ENCODE results near the gene SMYD4.
"Not testable (repeated sequence)": the region's sequence is repeated elsewhere in the genome, so short reads cannot be mapped to it uniquely, and the experiment has no call there.

SMYD4 gene

DNA sequence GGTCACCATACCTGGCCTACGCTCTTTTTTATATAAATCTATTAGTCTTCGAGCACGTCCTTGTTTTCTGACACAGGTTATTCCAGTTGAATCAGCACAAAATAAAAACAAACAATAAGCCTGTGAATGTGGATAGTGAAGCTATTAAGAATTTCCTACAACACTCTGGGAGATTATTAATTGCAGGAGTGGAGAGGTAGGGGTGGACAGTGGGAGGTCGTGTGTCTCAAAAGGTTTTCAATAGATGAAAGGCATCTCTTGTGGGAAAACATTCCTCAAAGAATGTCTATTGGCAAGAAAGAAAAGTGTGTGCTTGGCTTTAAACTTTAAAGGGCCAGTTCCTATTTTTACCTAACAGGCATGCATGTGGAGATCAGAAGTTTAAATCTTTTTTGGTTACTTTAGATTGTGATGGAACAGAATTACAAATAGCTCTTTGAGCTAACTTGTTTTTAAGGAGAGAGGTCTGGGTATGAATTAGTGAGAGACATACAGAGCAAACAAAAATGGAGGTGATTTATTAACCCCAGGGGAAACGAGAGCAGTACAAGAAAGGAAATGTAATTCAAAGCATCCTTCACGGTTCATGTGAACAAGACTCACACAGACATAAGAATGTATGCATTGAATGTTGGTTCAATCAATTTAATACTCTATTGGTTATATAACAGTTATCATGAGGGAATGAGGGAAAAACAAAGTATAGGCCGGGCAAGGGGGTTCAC lies 9.0 kb downstream of the SMYD4 start:
- no peak for DNase-seq

DNA sequence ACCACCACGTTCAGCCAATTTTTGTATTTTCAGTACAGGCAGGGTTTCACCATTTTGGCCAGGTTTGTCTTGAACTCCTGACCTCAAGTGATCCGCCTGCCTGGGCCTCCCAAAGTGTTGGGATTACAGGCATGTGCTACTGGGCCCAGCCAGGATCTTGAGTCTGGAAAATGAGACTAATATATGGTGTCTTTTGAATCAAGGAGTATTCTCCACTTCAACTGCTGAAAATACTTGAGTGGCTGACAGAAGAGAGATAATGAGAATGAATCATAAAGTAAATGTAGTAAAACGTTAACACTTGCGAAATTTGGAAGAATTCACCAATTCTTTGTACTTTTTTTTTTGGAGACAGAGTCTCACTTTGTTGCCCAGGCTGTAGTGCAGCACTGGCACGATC lies 16.6 kb downstream of the SMYD4 start:
- DNase-seq: no peak

- DNase-seq: no peak
Observed at GRCh38 chr17:1810450-1811103, 19.1 kb downstream of the SMYD4 start.

DNA sequence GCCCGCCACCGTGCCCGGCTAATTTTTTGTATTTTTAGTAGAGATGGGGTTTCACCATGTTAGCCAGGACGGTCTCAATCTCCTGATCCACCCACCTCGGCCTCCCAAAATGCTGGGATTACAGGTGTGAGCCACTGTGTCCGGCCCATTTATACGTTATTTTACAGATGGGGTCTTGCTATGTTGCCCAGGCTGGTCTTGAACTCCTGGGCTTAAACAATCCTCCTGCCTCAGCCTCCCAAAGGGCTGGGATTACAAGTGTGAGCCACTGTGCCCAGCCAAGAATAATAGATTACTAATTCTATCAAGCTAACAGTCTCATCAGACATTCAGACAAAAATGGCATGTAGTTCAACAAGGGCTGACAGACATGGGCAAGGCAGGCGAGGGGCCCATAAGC lies 19.9 kb downstream of the SMYD4 start:
- DNase-seq: not testable (repeated sequence)

DNA sequence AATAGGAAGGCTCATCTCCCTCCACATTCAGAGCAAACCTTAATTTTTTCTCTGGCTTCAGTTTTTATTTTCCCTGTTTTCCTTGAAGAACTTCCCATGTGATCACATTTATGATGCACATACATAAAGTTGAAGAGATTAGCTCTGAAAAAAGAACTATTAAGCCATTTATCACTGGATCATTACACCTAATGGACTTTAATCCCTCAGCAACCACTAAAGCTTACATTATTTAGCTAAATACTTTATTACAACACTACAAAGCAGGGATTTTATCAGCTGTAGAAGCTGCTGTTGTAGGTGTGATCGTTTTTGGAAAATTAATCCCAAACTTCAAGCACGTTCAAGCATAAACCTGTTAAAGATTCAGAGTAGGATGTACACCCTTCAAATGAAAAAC lies 21.1 kb downstream of the SMYD4 start:
- no peak for DNase-seq

GRCh38 chr17:1807890-1808289 lies 21.8 kb downstream of the SMYD4 start:
- DNase-seq: no peak

GRCh38 chr17:1803280-1803679 lies 26.4 kb downstream of the SMYD4 start:
- no peak for DNase-seq

DNA sequence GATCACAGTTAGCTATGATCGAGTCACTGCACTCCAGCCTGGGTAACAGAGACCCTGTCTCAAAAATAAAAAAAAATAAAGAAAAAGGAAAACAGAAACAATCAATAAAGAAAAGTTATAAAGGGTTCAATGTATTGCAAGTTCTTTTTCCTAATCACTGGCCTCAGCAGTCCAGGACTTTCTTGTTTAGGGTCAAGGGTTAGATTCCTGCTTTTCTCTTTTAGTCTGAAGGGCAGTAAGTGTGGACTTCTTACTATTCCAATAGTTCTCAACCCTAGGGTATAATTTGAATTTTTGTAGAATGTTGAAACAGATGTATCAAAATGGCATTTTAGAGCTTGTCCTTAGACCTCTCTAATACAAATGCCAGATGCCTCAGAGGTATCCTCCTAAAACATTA lies 27.3 kb downstream of the SMYD4 start:
- DNase-seq: no peak

- DNase-seq: no peak
Observed at GRCh38 chr17:1800712-1801111, 29.0 kb downstream of the SMYD4 start.

GRCh38 chr17:1800240-1800639 lies 29.5 kb downstream of the SMYD4 start:
- DNase-seq: no peak

DNA sequence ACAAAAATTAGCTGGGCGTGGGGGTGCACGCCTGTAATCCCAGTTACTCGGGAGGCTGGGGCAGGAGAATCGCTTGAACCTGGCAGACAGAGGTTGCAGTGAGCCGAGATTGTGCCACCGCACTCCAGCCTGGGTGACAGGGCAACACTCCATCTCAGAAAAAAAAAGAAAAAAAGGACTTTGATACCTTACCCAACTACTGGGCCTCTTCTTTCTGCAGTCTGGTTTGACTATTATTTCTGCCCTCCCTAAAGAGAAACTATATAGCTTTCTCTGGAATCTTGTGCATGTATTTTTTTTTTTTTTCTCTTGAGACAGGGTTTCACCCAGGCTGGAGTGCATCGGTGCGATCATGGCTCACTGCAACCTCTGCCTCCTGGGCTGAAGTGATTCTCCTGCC lies 31.9 kb downstream of the SMYD4 start:
- DNase-seq: not testable (repeated sequence)

DNA sequence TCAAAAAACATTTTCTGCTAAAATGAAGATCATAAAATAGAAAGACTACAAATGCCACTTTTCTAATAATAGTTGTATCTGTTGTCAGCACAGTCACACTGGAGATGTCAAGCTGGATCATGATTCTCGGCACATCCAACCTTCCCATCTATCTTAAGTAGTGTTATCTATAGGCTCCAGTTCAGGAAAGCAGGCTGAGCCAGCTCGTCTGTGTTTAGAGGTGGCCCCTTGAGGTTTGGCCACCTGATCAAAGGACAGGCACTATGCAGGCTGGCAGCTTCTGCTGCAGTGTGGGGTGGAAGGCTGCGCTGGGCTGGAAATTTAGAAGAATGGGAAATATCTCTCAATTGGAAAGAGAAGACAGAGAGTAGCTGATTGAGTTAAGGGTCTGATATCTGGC lies 32.4 kb downstream of the SMYD4 start:
- no peak for DNase-seq

- no peak for DNase-seq
Observed at GRCh38 chr17:1796800-1797199, 32.9 kb downstream of the SMYD4 start.

DNA sequence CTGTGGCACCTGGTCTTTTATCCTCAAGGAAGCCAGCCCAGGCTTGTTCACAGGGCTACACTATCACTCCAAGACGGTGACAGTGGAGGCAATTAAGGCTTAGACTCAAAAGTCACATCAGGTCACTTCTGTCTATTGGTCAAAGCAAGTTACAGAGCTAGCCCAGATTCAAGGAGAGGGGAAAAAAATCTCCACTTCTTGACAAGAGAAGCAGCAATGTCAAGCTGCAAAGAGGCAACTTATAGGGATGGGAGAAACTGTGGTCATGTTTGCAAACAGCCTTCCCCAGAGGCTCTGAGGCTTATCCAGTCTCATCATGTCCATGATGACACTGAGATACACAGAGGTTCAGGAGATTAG lies 36.3 kb downstream of the SMYD4 start:
- DNase-seq: no peak

- no peak for DNase-seq
Observed at GRCh38 chr17:1792495-1793446, 36.9 kb downstream of the SMYD4 start.

DNA sequence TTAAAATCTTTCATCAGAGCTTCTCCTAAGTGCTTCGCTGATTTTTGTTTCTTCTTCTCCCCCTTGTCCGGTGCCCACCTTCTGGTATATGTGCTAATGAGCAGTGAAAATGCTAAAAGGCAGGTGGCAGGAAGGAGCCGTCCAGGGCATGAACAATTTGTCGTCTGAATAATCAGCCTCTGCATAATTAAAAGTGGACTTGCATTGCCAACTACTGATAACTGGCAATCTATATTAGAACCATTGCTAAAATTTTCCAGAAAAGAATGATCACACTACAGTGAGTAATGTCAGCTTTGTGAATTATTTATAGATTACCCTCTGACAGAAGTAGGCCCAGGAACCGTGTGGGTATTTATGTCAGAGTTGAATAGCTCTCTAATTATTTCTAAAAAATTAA lies 39.8 kb downstream of the SMYD4 start:
- no peak for DNase-seq

DNA sequence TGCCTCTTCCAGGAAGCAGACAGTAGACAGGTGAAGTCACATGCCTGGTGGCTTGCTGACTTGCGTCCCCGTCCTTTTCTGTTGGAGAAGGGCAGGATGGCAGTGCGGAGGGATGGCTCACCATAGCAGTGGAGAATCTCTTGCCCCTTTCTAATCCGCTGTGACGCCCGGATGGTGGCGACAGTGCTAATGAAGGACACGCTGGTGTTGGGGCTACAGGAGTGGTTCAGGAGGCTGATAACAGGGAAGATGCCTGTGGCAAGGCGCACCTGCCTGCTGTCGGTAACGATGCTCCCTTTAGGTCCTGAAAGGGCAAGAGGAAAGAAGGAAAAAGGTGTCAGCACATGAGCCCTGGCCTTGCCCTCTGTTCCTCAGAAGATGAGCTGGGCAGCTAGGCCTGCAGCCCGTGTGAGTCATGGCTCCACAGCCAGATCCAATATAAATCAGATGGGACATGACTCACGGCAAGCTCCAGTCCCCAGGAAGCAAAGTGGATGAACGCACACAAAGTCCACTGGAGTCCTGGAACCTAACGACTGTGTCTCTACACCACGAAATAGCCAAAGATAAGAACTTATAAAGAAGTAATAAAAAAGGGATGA lies 42.3 kb downstream of the SMYD4 start:
- DNase-seq: no peak

- DNase-seq: no peak
Observed at GRCh38 chr17:1786708-1787107, 43.0 kb downstream of the SMYD4 start.

GRCh38 chr17:1785930-1786329 lies 43.8 kb downstream of the SMYD4 start:
- DNase-seq: no peak

DNA sequence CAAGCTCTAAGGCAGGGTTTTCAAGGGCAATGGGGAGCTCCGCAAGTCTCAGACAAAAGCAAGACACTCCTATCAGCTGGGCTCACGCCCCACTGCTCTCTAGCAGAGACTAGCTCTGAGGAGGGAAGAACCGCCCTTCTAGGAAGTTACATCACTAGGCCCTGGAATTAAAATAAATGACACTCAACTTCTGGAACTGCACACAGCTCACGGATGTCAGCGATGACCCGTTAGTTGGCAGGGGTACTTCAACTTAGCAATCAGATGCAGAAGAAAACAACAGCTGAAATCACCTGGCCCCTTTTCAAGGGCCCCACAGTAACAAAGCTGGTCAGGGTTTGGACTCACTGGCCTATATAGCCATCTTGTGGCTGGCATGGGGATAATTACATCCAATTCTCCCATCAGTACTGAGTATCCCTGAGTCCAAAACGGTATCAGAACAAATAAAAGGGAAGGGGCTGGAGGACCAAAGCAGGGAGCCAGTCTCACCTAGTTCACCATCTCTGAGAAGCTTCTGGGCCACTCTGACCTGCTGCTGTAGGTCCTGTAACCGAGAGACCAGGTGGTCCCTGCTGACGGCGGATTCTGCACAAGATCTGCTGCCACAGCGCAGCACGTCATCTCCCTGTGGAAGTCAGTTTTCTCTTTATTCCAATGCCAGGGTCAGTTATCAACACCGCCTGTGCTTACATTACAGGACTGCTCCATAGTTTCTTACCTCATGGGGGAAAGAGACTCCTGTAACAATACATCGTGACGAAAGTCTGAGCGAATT lies 45.7 kb downstream of the SMYD4 start:
- no peak for DNase-seq

GRCh38 chr17:1783271-1783670 lies 46.4 kb downstream of the SMYD4 start:
- DNase-seq: no peak

- no peak for DNase-seq
Observed at GRCh38 chr17:1782171-1782567, 47.5 kb downstream of the SMYD4 start.

Measured in activated CD4-positive, alpha-beta T cell treated with anti-CD3 and anti-CD28 coated beads for 48 hours (primary cell).